ENCODE data around the gene KBTBD4. TPM values are rescaled to one million over a fixed set of nuclear protein-coding genes. Genes with fewer than 3 reads are reported as not detected.
A peak's percentile ranks its signal among the peaks of the same experiment; 100 is the strongest.

The KBTBD4 gene
- total and polyA plus RNA-seq, 2 donors (not counting 1 experiment from before 2014, with no cell fraction given), result 8.6 to 20.3 TPM

DNA sequence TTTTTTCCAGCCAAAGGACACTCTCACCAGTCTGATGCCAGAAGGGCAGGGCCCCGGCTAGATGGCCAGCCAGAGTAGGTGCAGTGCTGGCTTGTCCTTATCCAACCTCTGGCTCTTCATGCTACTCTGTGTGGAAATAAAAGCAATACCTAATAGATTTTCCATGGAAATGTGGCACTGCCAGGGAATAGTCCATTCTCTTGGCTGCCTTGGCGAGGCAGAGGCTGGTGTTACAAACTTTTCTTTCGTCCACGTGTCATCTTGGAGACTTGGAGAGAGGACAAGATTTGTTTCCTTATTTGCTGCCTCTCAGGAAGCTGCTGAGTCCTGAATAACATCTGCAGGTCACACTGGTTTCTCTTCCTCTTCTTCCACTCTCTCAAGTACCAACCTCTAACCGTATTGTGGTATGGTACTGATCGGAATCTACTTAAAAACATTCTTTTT, 32.6 kb upstream of the KBTBD4 start:
- ChIA-PET POLR2A (no interaction called here), CTCF (no interaction called here)
- Histone ChIP-seq H4K20me1 (ENCODE audit: control insufficient read depth, insufficient read depth, low read length, poor library complexity, severe bottlenecking) (no peaks in the 10 kb centered on the region), H3K36me3 (replicated peaks in 1 of 2; ENCODE audit: control extremely low read depth in 1 of 2, control insufficient read depth in 1 of 2, extremely low read depth in 1 of 2, insufficient read depth in 2 of 2, low read length in 1 of 2) (no peaks in the 10 kb centered on the region), H3K27ac (ENCODE audit: low read length in 2 of 2) (peak overlapping the region in 1 of 2 donors; percentile 50), H3K4me3 (ENCODE audit: control extremely low read depth in 1 of 5, extremely low read depth in 1 of 5, insufficient read depth in 1 of 5, low read depth in 2 of 5, low read length in 4 of 5) (peak overlapping the region in 1 of 5 experiments; percentile 22), H3K9me3 (ENCODE audit: control extremely low read depth in 1 of 3, control insufficient read depth in 2 of 3, insufficient read depth in 1 of 3, low read length in 2 of 3) (no peaks in the 10 kb centered on the region), H2AFZ (ENCODE audit: insufficient read depth, low read depth, low read length, poor library complexity, severe bottlenecking) (peak overlapping the region; percentile 12), H3K79me2 (ENCODE audit: control insufficient read depth, insufficient read depth, low read length) (no peaks in the 10 kb centered on the region), H3K9ac (ENCODE audit: low read length) (peak overlapping the region; percentile 15), H3K4me1 (ENCODE audit: control insufficient read depth in 2 of 2, insufficient read depth in 2 of 2, low read length in 2 of 2) (peaks cover 12 to 16% of the 10 kb centered on the region in 2 donors), H3K4me2 (replicated peaks; ENCODE audit: low read depth, low read length, poor library complexity, severe bottlenecking) (peak overlapping the region; percentile 53), H3K27me3 (replicated peaks in 1 of 4; ENCODE audit: control extremely low read depth in 1 of 4, control insufficient read depth in 3 of 4, insufficient read depth in 4 of 4, low read length in 3 of 4) (no peaks in the 10 kb centered on the region)
- Mint-ChIP-seq H3K9me3 (ENCODE audit: insufficient read depth) (no peaks in the 10 kb centered on the region), H3K27ac (peak overlapping the region; percentile 33), H3K27me3 (no peaks in the 10 kb centered on the region), H3K4me3 (peak overlapping the region; percentile 65), H3K4me1 (peaks cover 15% of the 10 kb centered on the region)
- 16% methylated on average over 3 of the region's 6 CpGs for WGBS (ENCODE audit: insufficient coverage)
- intact Hi-C loops (cut with micrococcal nuclease), result no loop called here
- DNase-seq (peak; percentile 65), ATAC-seq (ENCODE audit: low read depth) (peak; percentile 88)
- TF ChIP-seq CTCF (IDR thresholded peaks at IDR 0.05), result no peak
- no peak for TF ChIP-seq EZH2 (IDR thresholded peaks at IDR 0.05; ENCODE audit: borderline replicate concordance, insufficient read depth, low read depth, low read length, poor library complexity, severe bottlenecking)

DNA sequence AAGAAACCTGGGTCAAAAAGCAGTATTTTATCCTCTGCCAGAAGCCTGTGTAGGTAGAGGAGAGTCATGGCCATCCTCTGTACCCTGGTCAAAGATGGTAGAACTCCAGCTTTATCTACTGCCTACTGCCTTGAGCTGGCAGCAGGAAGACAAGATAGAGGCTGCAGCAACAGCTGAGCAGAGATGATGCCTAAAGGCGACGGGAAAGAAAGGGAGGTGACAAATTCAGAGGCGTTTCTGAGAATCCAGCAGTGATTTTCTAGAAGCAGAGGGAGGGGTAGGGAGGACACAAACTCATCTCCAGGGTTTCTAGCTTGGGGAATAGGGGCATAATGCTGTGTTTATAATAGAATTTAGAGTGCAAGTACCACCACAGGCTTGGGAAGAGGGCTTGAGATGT, 30.9 kb upstream of the KBTBD4 start:
- ATAC-seq (ENCODE audit: low read depth) (no peak), DNase-seq (no peak)
- Mint-ChIP-seq H3K27me3 (no peaks in the 10 kb centered on the region), H3K27ac (no peak overlapping the region), H3K9me3 (ENCODE audit: insufficient read depth) (no peaks in the 10 kb centered on the region), H3K4me3 (no peak overlapping the region), H3K4me1 (peaks cover 15% of the 10 kb centered on the region)
- no peak overlapping the region for H3K27ac ChIP-seq (ENCODE audit: low read length in 2 of 2)
- no peaks in the 10 kb centered on the region for H4K20me1 ChIP-seq (ENCODE audit: control insufficient read depth, insufficient read depth, low read length, poor library complexity, severe bottlenecking)
- H2AFZ ChIP-seq (ENCODE audit: insufficient read depth, low read depth, low read length, poor library complexity, severe bottlenecking), result no peak overlapping the region
- no peaks in the 10 kb centered on the region for H3K9me3 ChIP-seq (ENCODE audit: control extremely low read depth in 1 of 3, control insufficient read depth in 2 of 3, insufficient read depth in 1 of 3, low read length in 2 of 3)
- no peak for TF ChIP-seq EZH2 (IDR thresholded peaks at IDR 0.05; ENCODE audit: borderline replicate concordance, insufficient read depth, low read depth, low read length, poor library complexity, severe bottlenecking)
- no peak for TF ChIP-seq CTCF (IDR thresholded peaks at IDR 0.05)
- intact Hi-C loops (cut with micrococcal nuclease), result no loop called here
- WGBS (ENCODE audit: insufficient coverage), result 87% methylated on average over 3 of the region's 3 CpGs
- H3K9ac ChIP-seq (ENCODE audit: low read length), result no peak overlapping the region
- H3K36me3 ChIP-seq (replicated peaks in 1 of 2; ENCODE audit: control extremely low read depth in 1 of 2, control insufficient read depth in 1 of 2, extremely low read depth in 1 of 2, insufficient read depth in 2 of 2, low read length in 1 of 2), result peaks cover 0 to 4% of the 10 kb centered on the region in 2 experiments
- POLR2A ChIA-PET, result no interaction called here
- CTCF ChIA-PET, result no interaction called here
- peaks cover 12 to 16% of the 10 kb centered on the region in 2 donors for H3K4me1 ChIP-seq (ENCODE audit: control insufficient read depth in 2 of 2, insufficient read depth in 2 of 2, low read length in 2 of 2)
- no peak overlapping the region for H3K4me2 ChIP-seq (replicated peaks; ENCODE audit: low read depth, low read length, poor library complexity, severe bottlenecking)
- H3K4me3 ChIP-seq (ENCODE audit: control extremely low read depth in 1 of 5, extremely low read depth in 1 of 5, insufficient read depth in 1 of 5, low read depth in 2 of 5, low read length in 4 of 5), result no peak overlapping the region
- H3K79me2 ChIP-seq (ENCODE audit: control insufficient read depth, insufficient read depth, low read length), result no peaks in the 10 kb centered on the region
- H3K27me3 ChIP-seq (replicated peaks in 1 of 4; ENCODE audit: control extremely low read depth in 1 of 4, control insufficient read depth in 3 of 4, insufficient read depth in 4 of 4, low read length in 3 of 4), result no peaks in the 10 kb centered on the region

Measured in B cell (primary cell).